GM12892 (cell line): Measurements from ENCODE around the gene FARP1.

Source experiments
- POLR2A ChIP-seq: IDR thresholded peaks from 2 replicates; pipeline ENCODE4 v1.6.1; 2011; ENCODE audit warnings: low read depth, low read length, control low read depth
- POLR2AphosphoS5 ChIP-seq: IDR thresholded peaks from 2 replicates; pipeline ENCODE4 v1.6.1; 2011; ENCODE audit warnings: low read depth, low read length, control low read depth

- no peak for TF ChIP-seq POLR2A
- no peak for TF ChIP-seq POLR2AphosphoS5
These were observed 330.4 kb downstream of the FARP1 start for GRCh38 chr13:98473135-98473787.
